HepG2 (cell line): Measurements from ENCODE around the gene COBLL1. TPM values are rescaled to one million over a fixed set of nuclear protein-coding genes. Genes with fewer than 3 reads are reported as not detected.

Experiments used
- ARNT ChIP-seq: fragments of 450-650 bp; IDR thresholded peaks from 2 replicates; pipeline ENCODE4 v1.6.1; 2017
- CEBPZ ChIP-seq: IDR thresholded peaks from 2 replicates; pipeline ENCODE4 v1.6.1; 2012; ENCODE audit warnings: low read length, improper control_type of control experiment
- DPF2 ChIP-seq: sonication (generic); formaldehyde crosslinking; IDR thresholded peaks from 2 replicates; pipeline ENCODE4 v1.4.0; 2020; ENCODE audit warnings: mild to moderate bottlenecking, low read depth, missing genetic modification reagents, borderline replicate concordance
- ELF3 ChIP-seq: IDR thresholded peaks from 2 replicates; pipeline ENCODE4 v1.6.1; 2016; ENCODE audit warnings: missing genetic modification reagents, missing compliant biosample characterization
- HIC2 ChIP-seq: sonication (generic); formaldehyde crosslinking; IDR thresholded peaks from 2 replicates; pipeline ENCODE4 v1.9.0; 2022; ENCODE audit warnings: low read depth, missing genetic modification reagents
- NR2F6 ChIP-seq, 2 experiments: IDR thresholded peaks; 2 replicates each; pipeline ENCODE4 v1.6.1; 2016; ENCODE audit warnings: antibody characterized with exemption in 1 of 2, mild to moderate bottlenecking in 1 of 2
- PCBP1 ChIP-seq: fragments of 200-400 bp; formaldehyde crosslinking; IDR thresholded peaks from 2 replicates; pipeline ENCODE4 v1.6.1; 2017; ENCODE audit warnings: mild to moderate bottlenecking, low read depth, low read length, borderline replicate concordance
- PPARG ChIP-seq: conservative IDR thresholded peaks from 2 replicates; pipeline ENCODE4 v1.6.1; 2016; ENCODE audit warnings: missing biosample characterization, missing genetic modification reagents
- SKI ChIP-seq: fragments of 450-650 bp; IDR thresholded peaks from one replicate; pipeline ENCODE4 v1.6.1; 2018; ENCODE audit warnings: mild to moderate bottlenecking; ENCODE audit not compliant: partially characterized antibody
- SOX13 ChIP-seq, 3 experiments: fragments of 450-650 bp in 1 of 3; sonication (generic) in 1 of 3; formaldehyde crosslinking in 1 of 3; IDR thresholded peaks in 2 of 3; conservative IDR thresholded peaks in 1 of 3; 2 replicates each; pipeline versions ENCODE4 v1.5.0 to v1.6.1; 2016 to 2020; ENCODE audit warnings: antibody characterized with exemption in 1 of 3, mild to moderate bottlenecking in 1 of 3, missing compliant biosample characterization in 1 of 3, missing genetic modification reagents in 1 of 3, moderate library complexity in 1 of 3
- THYN1 ChIP-seq: sonication (generic); formaldehyde crosslinking; IDR thresholded peaks from 2 replicates; pipeline ENCODE4 v1.8.1; 2023; ENCODE audit warnings: low read depth, mild to moderate bottlenecking, moderate library complexity, missing genetic modification reagents, borderline replicate concordance
- ZBTB25 ChIP-seq: IDR thresholded peaks from 2 replicates; pipeline ENCODE4 v1.6.1; 2018; ENCODE audit warnings: missing genetic modification reagents
- ZBTB4 ChIP-seq: sonication (generic); formaldehyde crosslinking; IDR thresholded peaks from 2 replicates; pipeline ENCODE4 v1.4.0; 2020; ENCODE audit warnings: missing genetic modification reagents, mild to moderate bottlenecking, borderline replicate concordance
- ZNF20 ChIP-seq: sonication (generic); formaldehyde crosslinking; IDR thresholded peaks from 2 replicates; pipeline ENCODE4 v1.4.0; 2020; ENCODE audit warnings: mild to moderate bottlenecking, moderate library complexity, missing genetic modification reagents
- ZNF263 ChIP-seq: sonication (generic); formaldehyde crosslinking; IDR thresholded peaks from 2 replicates; pipeline ENCODE4 v1.4.0; 2020; ENCODE audit warnings: missing genetic modification reagents
- ZNF484 ChIP-seq: sonication (generic); formaldehyde crosslinking; IDR thresholded peaks from 2 replicates; pipeline ENCODE4 v1.5.1; 2020; ENCODE audit warnings: mild to moderate bottlenecking, low read depth, missing genetic modification reagents, borderline replicate concordance
- ZNF761 ChIP-seq: sonication (generic); formaldehyde crosslinking; conservative IDR thresholded peaks from 2 replicates; pipeline ENCODE4 v1.4.0; 2020; ENCODE audit warnings: mild to moderate bottlenecking, missing genetic modification reagents
- polyA plus RNA-seq, 8 experiments: library from polyadenylated mRNA; depleted of rRNA in 3 of 8; stranded (reverse) in 7 of 8; unstranded in 1 of 8; fragments of >200 nt; fragmentation: Illumina TruSeq in 4 of 8; extraction: Trizol in 4 of 8; gene quantifications; 2 replicates each; pipeline versions ENCODE4 v1.2.1 to v1.2.3, GENCODE V29; 2011 to 2016; ENCODE audit warnings: low read depth in 4 of 8, missing spikeins in 1 of 8, mixed read lengths in 1 of 8; ENCODE audit not compliant: insufficient read depth in 1 of 8
- total RNA-seq, 5 experiments: library from RNA; depleted of rRNA; stranded (reverse); fragments of >200 nt; fragmentation: Illumina TruSeq; extraction: Trizol; gene quantifications; 2 replicates each; pipeline ENCODE4 v1.2.3, GENCODE V29; 2016; ENCODE audit warnings: low read depth in 1 of 5

COBLL1 gene
- total and polyA plus RNA-seq, 2 of the 13 experiments (the other 11 are each of a cell fraction or from before 2014, with no cell fraction given) = 32.6 to 86.8 TPM

GRCh38 chr2:164841719-164842623 is at the start of gene COBLL1 (continued):
- peak; percentile 69; the same call in 1 of the 2 replicates for TF ChIP-seq ZNF263
- no peak for TF ChIP-seq NR2F6 (IDR thresholded peaks at IDR 0.05)
- peak; percentile 70 for TF ChIP-seq NR2F6 (CRISPR knock-in tag; IDR thresholded peaks at IDR 0.05)
- TF ChIP-seq ELF3 (CRISPR knock-in tag) = peak; percentile 80; the same call in 1 of the 2 replicates
- no peak for TF ChIP-seq DPF2
- TF ChIP-seq SOX13 (IDR thresholded peaks at IDR 0.05) = no peak
- TF ChIP-seq SOX13 (CRISPR knock-in tag; conservative IDR thresholded peaks at IDR 0.05 in 1 of 2, IDR thresholded peaks at IDR 0.05 in 1 of 2) = peak in 1 of 2 experiments; percentile 73; a peak in 2 of 4 replicates
- no peak for TF ChIP-seq ARNT
- peak; percentile 67; the same call in 1 of the 2 replicates for TF ChIP-seq ZBTB25
- TF ChIP-seq ZNF761 (CRISPR knock-in tag) = no peak; the same call in 1 of the 2 replicates
- no peak for TF ChIP-seq ZNF484 (CRISPR knock-in tag)
- no peak for TF ChIP-seq CEBPZ
- peak; percentile 67 for TF ChIP-seq SKI
- peak; percentile 66; the same call in 1 of the 2 replicates for TF ChIP-seq ZNF20 (CRISPR knock-in tag)
- TF ChIP-seq PCBP1 = peak; percentile 69; the same call in 1 of the 2 replicates
- no peak for TF ChIP-seq HIC2 (CRISPR knock-in tag)
- TF ChIP-seq ZBTB4 (CRISPR knock-in tag) = peak; percentile 74; the same call in 1 of the 2 replicates
- no peak for TF ChIP-seq THYN1 (CRISPR knock-in tag)
- 0 out of 2 replicates have a peak, but pooled peaks have one; percentile 38 for TF ChIP-seq PPARG (CRISPR knock-in tag)
